RPMI8226 (cell line): ENCODE data around the gene CAPN11.
"Not testable (repeated sequence)": the region's sequence is repeated elsewhere in the genome, so short reads cannot be mapped to it uniquely, and the experiment has no call there.

Source experiments
- DNase-seq: peaks from one replicate; pipeline ENCODE4 v3.0.0-alpha.2; 2015

Gene CAPN11

GRCh38 chr6:44132476-44132875 lies 26.1 kb upstream of the CAPN11 start:
- no peak for DNase-seq

GRCh38 chr6:44133003-44133931 lies 25.4 kb upstream of the CAPN11 start:
- DNase-seq, result no peak

GRCh38 chr6:44133981-44134711 lies 24.5 kb upstream of the CAPN11 start:
- DNase-seq, result no peak

- no peak for DNase-seq
Observed at GRCh38 chr6:44135173-44135758, 23.4 kb upstream of the CAPN11 start.

- no peak for DNase-seq
Observed at GRCh38 chr6:44135875-44136274, 22.7 kb upstream of the CAPN11 start.

GRCh38 chr6:44138717-44139350 lies 19.8 kb upstream of the CAPN11 start:
- no peak for DNase-seq

- no peak for DNase-seq
Observed at GRCh38 chr6:44139351-44139743, 19.3 kb upstream of the CAPN11 start.

- no peak for DNase-seq
Observed at GRCh38 chr6:44142835-44143234, 15.8 kb upstream of the CAPN11 start.

- no peak for DNase-seq
Observed at GRCh38 chr6:44143731-44144130, 14.9 kb upstream of the CAPN11 start.

- DNase-seq, result not testable (repeated sequence)
Observed at GRCh38 chr6:44144536-44144935, 14.1 kb upstream of the CAPN11 start.

GRCh38 chr6:44145839-44146238 lies 12.8 kb upstream of the CAPN11 start:
- DNase-seq, result no peak

GRCh38 chr6:44146685-44147084 lies 11.9 kb upstream of the CAPN11 start:
- no peak for DNase-seq

GRCh38 chr6:44147256-44147655 lies 11.4 kb upstream of the CAPN11 start:
- no peak for DNase-seq

- no peak for DNase-seq
Observed at GRCh38 chr6:44148306-44148705, 10.3 kb upstream of the CAPN11 start.

- no peak for DNase-seq
Observed at GRCh38 chr6:44149369-44150012, 9.1 kb upstream of the CAPN11 start.

- no peak for DNase-seq
Observed at GRCh38 chr6:44150317-44150917, 8.2 kb upstream of the CAPN11 start.

- peak; percentile 84 for DNase-seq
Observed at GRCh38 chr6:44151348-44152108, 7.1 kb upstream of the CAPN11 start.

- DNase-seq, result no peak
Observed at GRCh38 chr6:44152109-44152461, 6.5 kb upstream of the CAPN11 start.

GRCh38 chr6:44152533-44152932 lies 6.1 kb upstream of the CAPN11 start:
- no peak for DNase-seq

GRCh38 chr6:44154067-44154466 lies 4.6 kb upstream of the CAPN11 start:
- DNase-seq, result no peak

- DNase-seq, result no peak
Observed at GRCh38 chr6:44156494-44157151, 2.0 kb upstream of the CAPN11 start.
